ENCODE results near the gene ZNF546.

Gene ZNF546

GRCh38 chr19:40009674-40010073 lies 12.8 kb downstream of the ZNF546 start:
- TF ChIP-seq, protein P1, sequence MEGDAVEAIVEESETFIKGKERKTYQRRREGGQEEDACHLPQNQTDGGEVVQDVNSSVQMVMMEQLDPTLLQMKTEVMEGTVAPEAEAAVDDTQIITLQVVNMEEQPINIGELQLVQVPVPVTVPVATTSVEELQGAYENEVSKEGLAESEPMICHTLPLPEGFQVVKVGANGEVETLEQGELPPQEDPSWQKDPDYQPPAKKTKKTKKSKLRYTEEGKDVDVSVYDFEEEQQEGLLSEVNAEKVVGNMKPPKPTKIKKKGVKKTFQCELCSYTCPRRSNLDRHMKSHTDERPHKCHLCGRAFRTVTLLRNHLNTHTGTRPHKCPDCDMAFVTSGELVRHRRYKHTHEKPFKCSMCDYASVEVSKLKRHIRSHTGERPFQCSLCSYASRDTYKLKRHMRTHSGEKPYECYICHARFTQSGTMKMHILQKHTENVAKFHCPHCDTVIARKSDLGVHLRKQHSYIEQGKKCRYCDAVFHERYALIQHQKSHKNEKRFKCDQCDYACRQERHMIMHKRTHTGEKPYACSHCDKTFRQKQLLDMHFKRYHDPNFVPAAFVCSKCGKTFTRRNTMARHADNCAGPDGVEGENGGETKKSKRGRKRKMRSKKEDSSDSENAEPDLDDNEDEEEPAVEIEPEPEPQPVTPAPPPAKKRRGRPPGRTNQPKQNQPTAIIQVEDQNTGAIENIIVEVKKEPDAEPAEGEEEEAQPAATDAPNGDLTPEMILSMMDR (IDR thresholded peaks at IDR 0.05): no peak

- TF ChIP-seq, protein P1 (IDR thresholded peaks at IDR 0.05): no peak
Observed at GRCh38 chr19:40013991-40014390, 17.1 kb downstream of the ZNF546 start.

GRCh38 chr19:40023969-40024368 lies 27.1 kb downstream of the ZNF546 start:
- TF ChIP-seq, protein P1 (IDR thresholded peaks at IDR 0.05): no peak

DNA sequence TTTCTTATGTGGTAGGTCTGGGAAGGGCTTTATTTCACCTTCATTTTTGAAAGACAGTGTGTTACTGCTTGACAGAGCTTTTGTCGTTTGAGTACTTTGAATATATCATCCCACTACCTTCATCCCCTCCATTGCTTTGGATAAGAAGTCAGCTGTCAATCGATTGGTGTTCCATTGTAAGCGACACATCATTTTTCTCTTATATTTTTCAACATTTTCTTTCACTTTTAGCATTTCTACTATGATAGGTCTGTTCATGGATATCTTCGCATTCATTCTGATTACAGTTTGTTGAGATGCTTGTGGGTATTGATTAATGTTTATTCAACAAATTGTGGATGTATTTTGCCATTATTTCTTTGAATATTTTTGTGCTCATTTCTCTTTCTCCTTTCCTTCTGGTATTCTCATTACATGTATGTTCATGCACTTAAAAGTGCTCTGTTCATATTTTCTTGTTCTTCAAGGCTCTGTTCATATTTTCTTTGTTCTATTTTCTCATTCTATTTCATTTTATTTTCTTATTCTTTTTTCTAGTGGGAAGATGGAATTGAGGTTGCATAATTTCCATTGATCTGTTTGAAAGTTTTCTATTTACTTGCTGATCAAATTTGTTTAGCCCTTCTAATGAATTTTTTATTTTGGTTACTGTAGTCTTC lies 29.2 kb downstream of the ZNF546 start:
- TF ChIP-seq, protein P1 (IDR thresholded peaks at IDR 0.05): no peak

GRCh38 chr19:40026597-40026970 lies 29.7 kb downstream of the ZNF546 start:
- TF ChIP-seq, protein P1 (IDR thresholded peaks at IDR 0.05): no peak

- TF ChIP-seq, protein P1 (IDR thresholded peaks at IDR 0.05): no peak
Observed at GRCh38 chr19:40033989-40034560, 37.2 kb downstream of the ZNF546 start.

DNA sequence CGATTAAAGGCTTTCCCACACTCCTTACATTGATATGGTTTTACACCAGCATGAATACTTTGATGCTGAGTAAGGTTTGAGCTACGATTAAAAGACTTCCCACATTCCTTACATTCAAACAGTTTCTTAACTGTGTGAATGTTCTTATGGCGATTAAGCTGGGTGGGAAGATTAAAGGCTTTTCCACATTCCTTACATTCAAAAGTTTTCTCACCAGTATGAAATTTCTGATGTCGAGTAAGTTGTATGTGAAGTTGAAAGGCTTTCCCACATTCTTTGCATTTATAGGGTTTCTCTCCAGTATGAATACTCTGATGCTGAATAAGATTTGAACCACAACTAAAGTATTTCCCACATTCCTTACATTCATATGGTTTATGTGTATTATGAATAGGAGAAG lies 39.1 kb downstream of the ZNF546 start:
- TF ChIP-seq, protein P1 (IDR thresholded peaks at IDR 0.05): no peak
